Neural cell (in vitro differentiated cells): Measurements from ENCODE around the gene STK32B.

Experiments
- CTCF ChIP-seq: fragments of 450-650 bp; IDR thresholded peaks from 2 replicates; pipeline ENCODE4 v1.5.1; 2014; ENCODE audit warnings: antibody characterized with exemption, mild to moderate bottlenecking, moderate library complexity; ENCODE audit not compliant: poor library complexity, severe bottlenecking
- EZH2 ChIP-seq: fragments of 200-600, 300-800 bp; shearing (Covaris generic), sonication (generic); IDR thresholded peaks from 2 replicates; pipeline ENCODE4 v1.6.1; 2014; ENCODE audit warnings: antibody characterized with exemption, low read length, borderline replicate concordance, mild to moderate bottlenecking; ENCODE audit not compliant: insufficient read depth, poor library complexity, severe bottlenecking
- POLR2AphosphoS5 ChIP-seq: IDR thresholded peaks from 2 replicates; pipeline ENCODE4 v1.6.1; 2012
- SMC3 ChIP-seq: fragments of 450-650 bp; conservative IDR thresholded peaks from 2 replicates; pipeline ENCODE4 v1.6.1; 2014; ENCODE audit warnings: antibody characterized with exemption, mild to moderate bottlenecking, moderate library complexity; ENCODE audit not compliant: poor library complexity

- TF ChIP-seq CTCF (no peak), SMC3 (no peak), POLR2AphosphoS5 (no peak), EZH2 (no peak)
These were observed 408.0 kb downstream of the STK32B start for GRCh38 chr4:5459236-5459635.
